Measurements from ENCODE around the gene MAPK7. TPM values are rescaled to one million over a fixed set of nuclear protein-coding genes. Genes with fewer than 3 reads are reported as not detected.
"Not testable (repeated sequence)": the region's sequence is repeated elsewhere in the genome, so short reads cannot be mapped to it uniquely, and the experiment has no call there.

The MAPK7 gene
- total and polyA plus RNA-seq, 2 donors (not counting 3 experiments of a cell fraction or from before 2014, with no cell fraction given), result 16.8 to 30.7 TPM

- H2AFZ ChIP-seq (ENCODE audit: low read depth, low read length); H3K4me3 ChIP-seq (replicated peaks in 1 of 3; ENCODE audit: insufficient read depth in 1 of 3, low read depth in 1 of 3, low read length in 3 of 3); H3K36me3 ChIP-seq (ENCODE audit: control insufficient read depth in 2 of 2, extremely low read depth in 1 of 2, insufficient read depth in 2 of 2, low read length in 2 of 2); BruUV-seq (replicated peaks); dilution Hi-C loops (cut with MboI; ENCODE audit: extremely low pct_ligation_motif_present, low sequenced_read_pairs); H3K9ac ChIP-seq (replicated peaks; ENCODE audit: extremely low read depth, insufficient read depth, low read length); intact Hi-C loops (cut with micrococcal nuclease); H3K4me2 ChIP-seq (ENCODE audit: insufficient read depth, low read length); H4K20me1 ChIP-seq (replicated peaks; ENCODE audit: control insufficient read depth, extremely low read depth, insufficient read depth, low read length); FAIRE-seq; H3K4me1 ChIP-seq (ENCODE audit: control insufficient read depth, extremely low read depth, insufficient read depth, low read length); H3K9me3 ChIP-seq (replicated peaks; ENCODE audit: control insufficient read depth, insufficient read depth, low read length); H3K79me2 ChIP-seq (ENCODE audit: control insufficient read depth, insufficient read depth, low read length); H3K9me1 ChIP-seq (replicated peaks; ENCODE audit: control insufficient read depth, extremely low read depth, insufficient read depth, low read length); H3K27ac ChIP-seq (ENCODE audit: insufficient read depth, low read depth, low read length); DNase-seq (ENCODE audit: low read depth, low spot score); H3K27me3 ChIP-seq (ENCODE audit: control insufficient read depth in 2 of 2, insufficient read depth in 2 of 2, low read length in 2 of 2): not testable (repeated sequence)
- POLR2A ChIA-PET, result interaction anchor here (1.0 kb wide), 1 partner anchor 9 kb away, joined by 4 read pairs; the partner anchor contains the start of gene B9D1
- CTCF ChIA-PET, result interaction anchor here (1.1 to 2.1 kb wide), 4 partner anchors 9 to 31 kb away, joined by 6 to 30 read pairs (median 8); partner anchors contain the start of gene B9D1
These were observed 24.9 kb upstream of the MAPK7 start for GRCh38 chr17:19353401-19353800.

GRCh38 chr17:19354748-19355147, 23.6 kb upstream of the MAPK7 start:
- DNase-seq (ENCODE audit: low read depth, low spot score), result no peak
- intact Hi-C loops (cut with micrococcal nuclease), result no loop called here
- CTCF ChIA-PET, result interaction anchor here (1.5 to 2.7 kb wide), 4 partner anchors 8 to 408 kb away, joined by 6 to 30 read pairs (median 7); partner anchors contain the start of gene B9D1

More at GRCh38 chr17:19354748-19355147, 23.6 kb upstream of the MAPK7 start:
- Histone ChIP-seq H3K79me2 (ENCODE audit: control insufficient read depth, insufficient read depth, low read length) (no peaks in the 10 kb centered on the region), H3K27ac (ENCODE audit: insufficient read depth, low read depth, low read length) (no peak overlapping the region), H3K27me3 (ENCODE audit: control insufficient read depth in 2 of 2, insufficient read depth in 2 of 2, low read length in 2 of 2) (no peaks in the 10 kb centered on the region), H4K20me1 (replicated peaks; ENCODE audit: control insufficient read depth, extremely low read depth, insufficient read depth, low read length) (no peaks in the 10 kb centered on the region), H3K9me3 (replicated peaks; ENCODE audit: control insufficient read depth, insufficient read depth, low read length) (no peaks in the 10 kb centered on the region), H3K4me1 (ENCODE audit: control insufficient read depth, extremely low read depth, insufficient read depth, low read length) (no peaks in the 10 kb centered on the region), H3K4me2 (ENCODE audit: insufficient read depth, low read length) (no peak overlapping the region), H3K4me3 (replicated peaks in 1 of 3; ENCODE audit: insufficient read depth in 1 of 3, low read depth in 1 of 3, low read length in 3 of 3) (no peak overlapping the region), H3K36me3 (ENCODE audit: control insufficient read depth in 2 of 2, extremely low read depth in 1 of 2, insufficient read depth in 2 of 2, low read length in 2 of 2) (peaks cover 0 to 2% of the 10 kb centered on the region in 2 experiments), H3K9me1 (replicated peaks; ENCODE audit: control insufficient read depth, extremely low read depth, insufficient read depth, low read length) (no peaks in the 10 kb centered on the region), H2AFZ (ENCODE audit: low read depth, low read length) (no peak overlapping the region), H3K9ac (replicated peaks; ENCODE audit: extremely low read depth, insufficient read depth, low read length) (no peak overlapping the region)
- FAIRE-seq, result no peak
- POLR2A ChIA-PET, result no interaction called here
- TF ChIP-seq MYC (IDR thresholded peaks at IDR 0.05; ENCODE audit: low read depth, low read length) (no peak), GATA2 (IDR thresholded peaks at IDR 0.05; ENCODE audit: insufficient read depth, insufficient read length, low read depth, low read length) (no peak), FOS (IDR thresholded peaks at IDR 0.05; ENCODE audit: borderline replicate concordance, insufficient read depth, low read length) (no peak), POLR2A (IDR thresholded peaks at IDR 0.05; ENCODE audit: low read depth, low read length) (no peak), POLR2AphosphoS5 (IDR thresholded peaks at IDR 0.05; ENCODE audit: insufficient read depth, low read depth, low read length) (no peak), CTCF (IDR thresholded peaks at IDR 0.05; ENCODE audit: extremely low read depth in 1 of 2, insufficient read depth in 1 of 2, low read depth in 1 of 2, low read length in 2 of 2) (no peak), JUN (IDR thresholded peaks at IDR 0.05; ENCODE audit: borderline replicate concordance, insufficient read depth, insufficient read length, low read depth) (no peak), MAX (IDR thresholded peaks at IDR 0.05; ENCODE audit: insufficient read depth, insufficient read length) (no peak), EZH2 (IDR thresholded peaks at IDR 0.05; ENCODE audit: borderline replicate concordance, low read depth, low read length, severe bottlenecking) (no peak)
- no TSS peak for BruUV-seq (replicated peaks)
- dilution Hi-C loops (cut with MboI; ENCODE audit: extremely low pct_ligation_motif_present, low sequenced_read_pairs), result no loop called here

Data from endothelial cell of umbilical vein (primary cell).